Measurements from ENCODE around the gene PGBD5. TPM values are rescaled to one million over a fixed set of nuclear protein-coding genes. Genes with fewer than 3 reads are reported as not detected.

Gene PGBD5
- total RNA-seq, 1 donor from 2014 or later: 14.0 TPM

DNA sequence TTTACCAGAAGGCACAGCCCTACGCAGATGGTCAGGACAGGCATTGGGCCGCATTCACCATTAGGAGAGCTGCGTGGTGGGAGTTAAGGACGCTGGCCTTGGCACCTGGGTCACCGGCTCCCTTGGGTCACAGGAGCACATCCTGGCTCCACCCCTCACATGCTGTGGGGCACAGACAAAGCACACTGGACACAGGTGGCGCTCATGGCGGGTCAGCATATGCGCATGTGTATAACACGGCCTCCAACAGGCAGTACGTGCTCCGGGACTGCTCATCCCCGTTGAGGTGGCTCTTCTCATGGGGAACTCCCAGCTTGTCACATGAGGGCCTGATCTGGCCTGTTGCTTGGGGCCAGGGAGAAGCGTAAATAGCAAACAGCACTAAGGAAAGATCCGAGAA is 25.0 kb downstream of the PGBD5 start:
- no peak for DNase-seq (ENCODE audit: low spot score)
- intact Hi-C loops (cut with DNase I): no loop called here

DNA sequence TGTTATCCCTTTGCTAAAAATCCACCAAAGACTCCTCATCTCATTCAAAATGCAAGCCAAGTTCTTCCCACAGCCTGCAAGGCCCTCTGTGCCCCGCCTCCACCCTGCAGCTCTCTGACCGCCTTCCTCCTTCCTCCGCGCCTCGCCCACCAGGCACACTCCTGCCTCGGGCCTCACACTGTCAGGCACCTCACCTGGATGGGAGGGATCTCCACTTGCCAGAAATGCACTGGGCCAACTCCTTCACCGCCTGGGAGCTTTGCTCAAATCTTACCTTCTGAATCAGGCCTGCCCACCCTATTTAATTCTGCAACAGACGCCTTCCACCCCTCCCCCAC is 26.2 kb downstream of the PGBD5 start:
- no peak for DNase-seq (ENCODE audit: low spot score)
- intact Hi-C loops (cut with DNase I): no loop called here

DNA sequence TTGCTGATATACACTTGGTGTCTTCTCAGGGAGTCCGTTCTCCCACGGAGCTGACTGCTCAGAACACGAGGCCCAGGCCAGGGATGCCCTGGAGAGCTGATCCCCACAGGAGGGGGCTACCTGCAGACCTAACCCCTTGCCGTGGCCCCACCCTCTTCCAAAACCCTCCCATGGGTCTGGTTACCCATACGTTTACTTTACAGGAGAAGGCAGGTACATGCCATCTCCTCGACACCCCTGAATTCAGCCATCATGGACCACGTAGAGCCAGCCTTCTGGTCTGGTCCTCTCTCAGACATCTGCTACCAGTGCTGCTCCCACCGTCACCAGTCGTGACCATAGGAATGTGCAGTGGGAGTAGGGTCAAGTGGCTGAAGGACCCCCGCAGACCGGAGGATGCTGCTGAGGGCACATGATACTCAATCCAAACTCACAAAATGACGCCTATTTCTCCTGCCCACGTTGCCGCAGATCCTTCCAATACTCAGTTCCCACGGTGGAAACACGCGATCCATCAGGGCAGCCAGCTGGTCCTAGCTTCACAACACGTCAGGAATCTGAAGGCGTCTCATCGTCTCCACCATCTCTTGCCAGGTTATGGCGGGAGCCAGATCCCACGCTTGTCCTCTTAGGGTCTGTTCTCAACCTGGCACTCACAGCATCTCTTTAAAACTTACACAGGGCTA is 26.7 kb downstream of the PGBD5 start:
- intact Hi-C loops (cut with DNase I): no loop called here
- DNase-seq (ENCODE audit: low spot score): no peak

DNA sequence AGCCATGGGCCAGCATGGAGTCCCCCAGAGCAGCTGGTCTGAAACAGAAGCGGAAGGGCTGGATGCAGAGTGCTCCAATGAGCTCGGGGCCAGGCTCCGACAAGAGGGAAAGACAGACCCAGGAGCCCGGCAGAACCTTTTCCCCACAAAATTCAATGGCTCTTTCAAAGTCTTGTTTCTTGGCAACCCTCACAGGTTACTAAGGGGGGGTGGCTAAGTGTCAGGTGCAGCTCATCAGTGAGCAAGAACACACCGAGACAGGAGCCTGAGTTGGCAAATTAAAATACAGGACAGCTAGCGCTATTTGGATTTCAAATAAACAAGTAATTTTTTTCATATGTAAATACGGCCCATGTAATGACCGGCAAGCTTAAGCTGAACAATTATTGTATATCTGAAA is 27.3 kb downstream of the PGBD5 start:
- no peak for DNase-seq (ENCODE audit: low spot score)
- intact Hi-C loops (cut with DNase I): no loop called here

DNA sequence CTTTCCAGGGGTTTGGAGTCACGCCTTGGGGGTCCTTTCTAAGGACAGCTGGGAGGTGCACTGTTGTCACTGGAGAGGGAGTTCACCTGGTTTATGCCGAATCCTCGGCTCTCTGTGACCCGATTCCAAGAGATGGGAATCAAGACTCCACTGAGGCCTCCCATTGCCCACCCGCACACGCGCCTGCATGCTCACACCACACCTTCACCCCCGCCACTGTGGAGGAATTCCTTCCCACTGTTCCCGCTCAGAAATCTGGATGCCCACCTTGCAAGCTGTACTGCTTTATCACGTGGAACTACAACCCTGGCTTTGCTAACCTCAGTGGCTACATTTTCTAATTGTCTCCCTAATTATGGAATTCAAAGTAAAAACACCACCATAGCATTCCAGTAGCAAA is 29.2 kb downstream of the PGBD5 start:
- DNase-seq (ENCODE audit: low spot score): no peak
- intact Hi-C loops (cut with DNase I): no loop called here

DNA sequence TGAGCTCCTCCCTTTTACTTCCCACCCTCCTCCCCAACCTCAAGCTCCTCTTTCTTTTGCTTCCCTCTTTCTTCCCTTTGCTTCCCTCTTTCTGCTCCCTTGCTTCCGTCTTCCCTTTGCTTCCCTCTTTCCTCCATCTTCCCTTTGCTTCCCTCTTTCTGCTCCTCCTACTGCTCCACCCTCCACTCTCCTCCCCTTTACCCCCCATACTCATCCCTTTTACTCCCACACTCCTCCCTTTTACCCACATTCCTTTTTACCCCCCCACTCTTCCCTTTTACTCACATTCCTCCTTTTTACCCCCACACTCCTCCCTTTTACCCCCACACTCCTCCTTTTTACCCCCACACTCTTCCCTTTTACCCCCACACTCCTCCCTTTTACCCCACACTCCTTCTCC is 30.2 kb downstream of the PGBD5 start:
- intact Hi-C loops (cut with DNase I): no loop called here
- DNase-seq (ENCODE audit: low spot score): no peak

DNA sequence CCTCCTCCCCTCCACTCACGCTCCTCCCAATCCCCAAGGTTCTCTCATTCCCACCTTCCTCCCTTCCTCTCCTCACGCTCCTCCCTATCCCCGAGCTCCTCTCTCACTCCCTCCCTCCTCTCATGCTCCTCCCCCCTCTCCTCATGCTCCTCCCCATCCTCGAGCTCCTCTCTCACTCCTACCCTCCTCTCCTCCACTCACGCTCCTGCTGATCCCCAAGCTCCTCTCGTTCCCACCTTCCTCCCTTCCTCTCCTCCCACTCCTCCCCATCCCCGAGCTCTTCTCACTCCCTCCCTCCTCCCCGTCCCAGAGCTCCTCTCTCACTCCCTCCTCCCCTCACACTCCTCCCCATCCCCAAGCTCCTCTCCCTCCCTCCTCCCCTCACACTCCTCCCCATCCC is 31.4 kb downstream of the PGBD5 start:
- no peak for DNase-seq (ENCODE audit: low spot score)
- intact Hi-C loops (cut with DNase I): no loop called here

DNA sequence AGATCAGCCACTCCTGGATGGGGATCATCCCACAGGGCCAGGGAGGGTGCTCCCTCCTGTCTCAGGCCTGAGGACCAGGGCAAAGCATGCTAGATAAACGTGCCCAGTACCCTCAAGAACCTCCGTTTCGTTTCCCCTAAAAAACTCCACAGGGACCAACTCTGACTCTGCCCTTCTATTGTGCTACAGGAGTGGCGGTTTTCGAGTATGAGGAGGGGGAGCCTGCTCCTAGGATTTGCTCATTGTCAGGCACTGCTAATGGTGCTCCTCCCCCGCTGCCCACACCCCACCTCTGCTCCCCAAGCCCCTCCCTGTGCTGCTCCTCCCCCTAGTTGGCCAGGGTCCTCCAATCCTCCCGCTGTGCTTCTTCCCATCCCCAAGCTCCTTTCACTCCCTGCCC is 32.0 kb downstream of the PGBD5 start:
- intact Hi-C loops (cut with DNase I): no loop called here
- DNase-seq (ENCODE audit: low spot score): no peak

DNA sequence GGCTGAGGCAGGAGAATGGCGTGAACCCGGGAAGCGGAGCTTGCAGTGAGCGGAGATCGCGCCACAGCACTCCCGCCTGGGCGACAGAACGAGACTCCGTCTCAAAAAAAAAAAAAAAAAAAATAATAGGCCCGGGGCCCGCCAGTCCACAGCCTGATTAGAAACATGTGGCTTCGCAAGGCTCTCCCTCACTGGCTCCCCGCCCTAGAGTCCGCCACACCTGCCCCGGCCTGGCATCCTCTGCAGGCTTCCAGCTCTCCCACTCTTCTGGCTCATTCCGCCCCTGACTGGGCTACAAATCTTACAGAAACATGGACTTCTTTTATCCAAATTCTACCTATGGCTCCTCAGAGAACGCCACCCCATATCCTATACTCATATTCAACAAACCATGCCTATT is 32.4 kb downstream of the PGBD5 start:
- DNase-seq (ENCODE audit: low spot score): no peak
- intact Hi-C loops (cut with DNase I): no loop called here

DNA sequence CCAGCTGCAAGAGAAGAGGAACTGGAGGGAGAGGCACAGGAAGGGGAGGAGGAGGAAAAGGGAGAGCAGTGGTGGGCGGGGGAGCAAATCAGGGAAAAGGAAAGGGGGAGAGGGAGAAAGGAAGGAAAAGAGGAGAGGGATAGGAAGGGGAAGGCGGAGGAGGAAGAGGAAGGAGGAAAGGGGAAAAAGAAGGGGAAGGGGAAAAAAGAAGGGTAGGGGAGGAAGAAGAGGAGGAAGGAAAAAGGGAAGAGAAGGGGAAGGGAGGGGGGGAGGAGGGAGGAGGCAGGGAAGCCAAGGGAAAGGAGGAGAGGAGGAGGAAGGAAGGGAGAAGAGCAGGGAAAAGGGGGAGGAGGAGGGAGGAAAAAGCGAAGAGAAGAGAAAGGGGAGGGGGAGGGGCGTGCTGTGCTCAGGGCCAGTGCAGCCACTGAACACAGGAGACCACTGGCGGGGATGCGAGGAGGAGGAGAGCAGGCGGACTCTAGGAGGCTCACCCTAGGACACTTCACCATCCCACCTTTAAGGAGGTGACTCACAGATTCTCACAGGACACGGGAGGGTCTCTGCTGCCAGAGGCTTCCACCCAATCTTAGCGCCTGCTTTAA is 33.1 kb downstream of the PGBD5 start:
- intact Hi-C loops (cut with DNase I): no loop called here
- peak; percentile 19 for DNase-seq (ENCODE audit: low spot score)

DNA sequence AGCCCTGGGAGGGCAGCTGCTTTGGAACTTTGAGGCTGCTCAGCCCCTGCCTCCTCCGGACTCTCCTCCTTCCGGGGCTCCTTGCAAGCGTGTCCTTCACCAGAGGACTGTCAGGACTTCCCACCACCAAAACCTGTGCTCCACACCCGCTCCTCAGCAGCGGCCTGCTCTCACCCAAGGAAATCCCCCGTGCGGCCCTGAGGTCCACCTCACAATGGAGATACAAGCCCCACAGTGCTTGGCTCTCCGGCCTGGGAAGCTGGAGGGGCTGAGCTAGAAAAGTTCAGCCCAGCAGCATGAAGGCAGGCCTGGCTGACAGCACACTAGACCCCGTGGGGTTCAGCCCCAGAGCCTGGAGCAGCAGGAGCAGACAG is 33.6 kb downstream of the PGBD5 start:
- intact Hi-C loops (cut with DNase I): no loop called here
- peak; percentile 49 for DNase-seq (ENCODE audit: low spot score)

DNA sequence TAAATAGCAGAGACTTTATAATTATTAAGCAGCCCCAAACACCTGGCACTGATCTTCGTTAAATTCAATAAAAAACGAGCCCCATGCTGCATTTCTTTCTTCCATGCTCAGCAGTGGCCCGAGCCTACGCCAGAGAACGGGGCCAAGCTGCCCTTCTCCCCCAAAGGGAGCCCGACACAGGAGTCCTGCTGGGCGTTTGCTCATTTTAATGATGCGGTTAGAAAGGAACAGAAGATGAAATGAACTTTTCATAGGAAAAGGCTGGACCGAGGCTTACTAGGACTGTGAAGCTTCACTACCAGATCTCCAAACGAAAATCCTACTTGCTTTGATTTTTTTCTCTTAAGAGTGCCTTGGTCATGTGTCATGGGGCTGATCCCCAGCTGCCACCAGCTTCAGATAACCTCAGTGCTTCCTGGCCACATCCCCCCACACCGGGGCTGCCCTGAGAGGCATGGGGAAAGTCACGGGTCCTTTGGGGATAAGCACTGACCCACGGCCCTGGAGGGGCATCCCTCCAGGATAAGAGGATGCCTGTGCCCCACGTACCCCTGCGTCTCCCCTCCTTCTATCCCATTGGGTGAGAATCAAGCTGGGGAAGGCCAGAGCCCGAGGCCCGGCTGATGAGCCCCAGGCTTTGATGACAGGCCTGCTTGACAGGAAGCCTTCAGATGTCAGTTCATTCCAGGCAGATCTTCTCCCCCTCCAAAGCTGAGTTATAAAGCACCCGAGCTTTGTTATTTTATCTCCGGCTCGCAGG is 34.2 kb downstream of the PGBD5 start:
- intact Hi-C loops (cut with DNase I): no loop called here
- peak; percentile 57 for DNase-seq (ENCODE audit: low spot score)

DNA sequence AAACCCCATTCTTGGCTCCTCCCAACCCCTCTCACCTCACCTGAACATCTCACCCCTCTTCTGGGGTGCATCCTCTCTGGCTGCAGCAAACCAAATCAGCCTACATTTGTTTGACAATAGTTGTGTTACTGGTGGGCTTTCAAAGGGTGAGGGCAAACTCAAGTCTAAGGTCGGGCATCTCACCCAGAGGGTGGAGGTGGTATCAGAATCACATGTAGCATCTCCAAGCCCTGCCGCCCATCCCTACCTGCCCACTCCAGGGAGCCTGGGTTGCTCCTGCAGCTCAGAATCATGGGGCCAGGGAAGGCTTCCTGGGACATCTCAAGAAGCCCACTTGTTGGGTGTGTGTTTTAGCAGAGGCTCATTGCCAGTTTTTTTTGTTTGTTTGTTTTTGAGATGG is 35.8 kb downstream of the PGBD5 start:
- DNase-seq (ENCODE audit: low spot score): peak; percentile 38
- intact Hi-C loops (cut with DNase I): no loop called here

DNA sequence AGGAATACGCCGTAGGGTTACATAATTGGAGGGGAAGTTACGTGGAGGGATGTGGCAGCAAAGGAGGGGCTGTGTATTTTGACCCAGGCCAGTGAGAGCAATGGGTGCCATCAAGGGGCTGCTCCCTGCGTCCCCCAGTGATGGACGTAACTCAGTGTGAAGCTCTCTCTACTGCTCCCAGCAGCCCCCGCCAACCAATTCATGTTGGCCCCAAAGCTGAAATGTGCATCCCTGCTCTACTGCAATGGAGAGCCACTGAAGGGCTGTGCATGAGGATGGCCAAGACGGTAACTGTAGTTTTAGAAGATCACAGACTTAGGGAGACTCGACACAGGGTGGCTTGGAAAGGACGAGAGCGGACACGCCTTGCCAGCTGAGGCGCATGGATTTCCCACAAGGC is 38.3 kb downstream of the PGBD5 start:
- DNase-seq (ENCODE audit: low spot score): peak; percentile 51

DNA sequence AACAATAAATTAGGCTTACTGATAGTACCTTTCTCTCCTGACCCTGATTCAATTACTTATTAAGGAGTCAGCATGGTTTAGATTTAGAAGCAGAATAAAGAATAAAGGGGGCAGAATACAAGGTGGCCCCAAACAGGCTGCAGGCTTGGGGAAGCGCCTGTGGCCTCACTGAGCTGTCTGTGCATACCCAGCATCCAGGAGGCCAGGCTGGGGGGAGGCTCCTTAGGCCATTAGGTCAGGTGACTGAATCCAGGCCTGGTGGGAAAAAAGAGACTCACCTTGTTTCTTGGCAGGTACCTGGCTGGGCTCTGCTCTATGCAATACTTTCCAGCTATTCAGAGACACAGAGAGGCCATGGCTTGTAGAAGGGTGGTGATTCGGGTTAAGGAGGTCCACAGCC is 38.8 kb downstream of the PGBD5 start:
- DNase-seq (ENCODE audit: low spot score): peak; percentile 51
- intact Hi-C loops (cut with DNase I): no loop called here

More for the DNA sequence above, 38.3 kb downstream of the PGBD5 start:
- intact Hi-C loops (cut with DNase I): no loop called here

DNA sequence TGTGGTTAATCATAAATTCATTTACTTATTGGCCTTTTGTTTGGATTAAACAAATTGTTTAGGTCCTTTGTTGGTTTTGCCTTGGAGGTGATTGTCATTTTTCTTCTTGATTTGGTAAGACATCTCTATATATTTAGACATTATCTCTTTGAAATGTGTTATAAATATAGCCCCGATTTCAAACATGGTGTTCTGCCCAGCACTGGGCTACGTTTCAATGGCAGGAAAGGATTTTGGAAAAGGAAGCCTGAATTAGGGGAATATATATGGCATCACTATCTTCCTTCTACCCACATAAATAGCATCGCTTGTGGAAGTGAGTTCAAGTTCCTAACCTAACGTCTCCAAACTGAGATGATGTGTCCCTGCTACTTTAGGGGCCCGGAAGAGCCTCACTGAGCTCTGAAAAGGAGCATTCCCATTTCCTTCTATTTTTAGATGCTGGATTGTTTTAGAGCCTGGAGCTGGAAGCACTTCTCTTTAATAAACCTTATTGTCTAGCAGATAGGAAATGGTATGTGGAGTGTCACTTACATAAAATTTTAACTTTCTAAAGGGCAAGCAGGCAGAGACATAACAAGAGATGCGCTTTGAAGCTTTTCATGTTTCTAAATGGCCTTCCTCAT is 39.4 kb downstream of the PGBD5 start:
- intact Hi-C loops (cut with DNase I): no loop called here

DNA sequence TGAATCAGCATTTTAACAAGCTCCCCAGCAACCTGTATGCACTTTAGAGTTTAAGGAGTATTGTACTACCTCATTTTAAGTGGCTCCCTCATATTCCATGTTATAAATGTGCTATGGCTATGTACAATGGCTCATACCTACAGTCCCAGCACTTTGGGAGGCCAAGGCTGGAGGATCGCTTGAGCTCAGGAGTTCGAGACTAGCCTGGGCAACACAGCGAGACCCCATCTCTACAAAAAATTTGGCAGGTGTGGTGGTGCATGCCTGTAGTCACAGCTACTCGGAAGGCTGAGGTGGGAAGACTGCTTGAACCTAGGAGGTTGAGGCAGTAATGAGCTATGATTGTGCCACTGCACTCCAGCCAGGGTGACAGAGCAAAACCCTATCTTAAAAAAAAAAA is 40.2 kb downstream of the PGBD5 start:
- intact Hi-C loops (cut with DNase I): no loop called here
- DNase-seq (ENCODE audit: low spot score): peak; percentile 54

More for the DNA sequence above, 39.4 kb downstream of the PGBD5 start:
- no peak for DNase-seq (ENCODE audit: low spot score)

DNA sequence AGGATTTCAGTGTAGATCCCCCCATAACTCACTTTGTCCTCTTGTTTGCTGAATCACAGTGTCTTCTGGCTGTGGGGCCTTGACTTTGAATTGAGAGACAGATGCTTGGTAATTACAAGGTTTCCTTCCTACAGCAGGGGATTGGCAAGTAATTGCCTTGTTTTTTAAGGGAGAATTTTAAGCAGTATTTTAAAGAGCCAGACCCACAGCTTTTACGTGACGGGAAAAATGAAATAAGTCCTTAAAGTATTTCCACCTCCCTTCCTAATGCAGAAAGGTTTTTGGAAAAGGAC is 41.0 kb downstream of the PGBD5 start:
- intact Hi-C loops (cut with DNase I): no loop called here
- no peak for DNase-seq (ENCODE audit: low spot score)

DNA sequence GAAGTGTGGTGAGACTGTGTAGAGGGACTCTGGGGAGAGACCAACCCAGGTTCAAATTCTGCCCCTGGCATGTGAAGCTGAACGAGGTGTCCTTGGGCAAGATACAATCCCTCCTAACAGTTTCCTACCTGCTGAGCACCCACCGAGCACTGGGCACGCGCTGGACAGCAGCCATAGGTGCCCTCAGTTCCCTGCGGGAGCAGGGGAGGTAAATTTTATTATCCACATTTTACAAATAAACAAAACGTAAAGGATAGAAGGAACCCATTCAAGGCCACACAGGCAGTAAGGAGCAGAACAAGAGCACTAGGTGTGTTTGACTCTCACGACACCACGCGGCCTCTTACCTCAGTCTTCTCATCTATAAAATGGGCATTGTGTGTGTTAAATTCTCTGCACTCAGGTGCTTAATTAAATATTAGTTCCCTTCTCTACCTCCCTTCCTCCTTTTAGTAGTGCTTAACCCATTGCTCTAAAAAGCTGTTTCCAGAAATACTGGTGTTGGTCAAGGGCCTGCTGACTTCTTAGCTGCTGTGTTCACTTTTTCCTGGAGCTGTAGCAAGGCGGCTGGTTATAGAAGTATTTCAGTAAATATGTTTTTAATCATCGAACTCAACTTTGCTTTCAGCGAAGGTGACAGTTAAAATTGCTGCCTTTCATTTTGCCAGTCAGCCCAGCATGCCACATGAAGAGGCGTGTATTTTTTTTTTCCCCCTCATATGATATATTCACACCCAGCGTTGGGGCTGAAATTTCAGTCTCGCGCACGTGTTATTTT is 41.6 kb downstream of the PGBD5 start:
- DNase-seq (ENCODE audit: low spot score): peak; percentile 51
- intact Hi-C loops (cut with DNase I): no loop called here

DNA sequence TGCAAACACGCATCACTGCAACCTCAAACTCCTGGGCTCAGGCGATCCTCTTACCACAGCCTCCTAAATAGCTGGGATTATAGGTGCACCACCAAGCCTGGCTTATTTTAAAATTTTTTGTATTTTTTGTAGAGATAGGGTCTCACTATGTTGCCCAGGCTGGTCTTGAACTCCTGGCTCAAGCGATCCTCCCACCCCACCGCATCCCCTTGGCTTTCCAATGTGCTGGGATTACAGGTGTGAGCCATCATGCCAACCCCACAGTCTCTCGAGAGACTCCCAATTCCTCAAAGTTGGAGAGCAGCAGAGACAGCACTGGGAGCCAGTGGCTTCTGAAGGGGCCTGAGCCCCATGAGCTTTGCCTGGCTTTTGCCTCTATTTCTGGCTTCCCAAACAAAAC is 42.7 kb downstream of the PGBD5 start:
- no peak for DNase-seq (ENCODE audit: low spot score)
- intact Hi-C loops (cut with DNase I): no loop called here
